Ramos (cell line): ENCODE measurements around the gene PIEZO2.

Source experiments
- in situ Hi-C: fragments of 300-500 bp; cut with MboI; formaldehyde crosslinking; loops from one replicate; pipeline ENCODE4 v1.14.3; 2022; ENCODE audit warnings: low sequenced_read_pairs; ENCODE audit not compliant: unreplicated experiment

Gene PIEZO2

DNA sequence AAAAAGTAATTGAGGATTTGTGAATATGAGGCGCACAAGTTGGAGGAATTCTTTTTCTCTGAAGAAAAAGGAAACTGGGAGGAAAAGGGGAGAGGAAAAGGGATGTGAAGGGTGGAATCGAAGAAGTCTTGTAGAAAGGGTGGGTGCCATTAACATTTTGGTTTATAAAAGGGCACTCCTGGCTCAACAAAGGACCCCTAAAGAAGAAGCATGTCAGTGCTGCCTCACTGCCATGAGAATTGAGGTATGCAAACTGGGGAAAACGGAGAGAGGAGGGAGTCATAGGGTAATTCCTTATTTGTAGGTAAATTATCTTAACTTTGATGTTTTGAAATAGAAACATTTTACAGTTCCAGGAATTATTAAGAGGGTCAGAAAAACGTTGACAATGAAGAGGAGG is 416.4 kb downstream of the PIEZO2 start:
- in situ Hi-C loops = no loop called here

GRCh38 chr18:10727477-10727876 is 421.9 kb downstream of the PIEZO2 start:
- in situ Hi-C loops = no loop called here

DNA sequence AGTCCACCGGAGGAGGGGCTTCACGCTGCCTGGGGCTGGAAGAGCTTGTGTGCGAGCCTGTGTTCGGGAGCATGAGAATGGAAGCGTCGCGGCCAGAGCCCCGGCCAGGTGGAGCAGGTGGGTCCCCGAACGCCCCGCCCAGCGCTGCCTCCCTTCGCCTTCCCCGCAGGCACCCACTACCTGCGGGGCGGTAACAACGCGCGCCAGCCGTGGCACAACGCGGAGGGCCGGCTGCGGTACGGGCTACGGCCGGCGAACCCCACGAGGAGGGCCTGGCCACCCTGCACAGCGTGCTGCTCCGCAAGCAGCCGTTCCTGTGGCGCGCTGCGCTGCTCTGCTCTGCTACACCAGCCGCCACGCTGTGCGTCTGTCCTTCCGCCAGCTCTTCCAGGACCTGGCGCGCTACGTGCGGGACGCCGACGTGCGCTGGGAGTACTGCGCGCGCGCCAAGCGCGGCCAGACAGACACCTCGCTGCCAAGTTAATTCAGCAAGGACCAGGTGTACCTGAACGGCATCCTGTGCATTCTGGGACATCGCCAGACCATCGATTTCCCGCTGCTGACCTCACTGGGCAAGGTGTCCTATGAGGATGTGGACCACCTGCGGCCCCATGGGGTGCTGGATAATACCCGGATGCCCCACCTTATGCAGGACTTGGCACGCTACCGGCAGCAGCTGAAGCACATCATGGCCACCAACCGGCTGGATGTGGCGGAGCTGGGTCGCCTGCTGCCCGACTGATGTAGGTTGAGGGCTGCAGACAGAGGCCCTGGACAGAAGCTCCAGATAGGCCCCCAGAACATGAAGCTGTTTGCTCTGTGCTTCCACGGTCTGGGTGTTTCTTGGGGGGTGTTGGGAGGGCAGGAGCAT is 422.9 kb downstream of the PIEZO2 start:
- in situ Hi-C loops = no loop called here

DNA sequence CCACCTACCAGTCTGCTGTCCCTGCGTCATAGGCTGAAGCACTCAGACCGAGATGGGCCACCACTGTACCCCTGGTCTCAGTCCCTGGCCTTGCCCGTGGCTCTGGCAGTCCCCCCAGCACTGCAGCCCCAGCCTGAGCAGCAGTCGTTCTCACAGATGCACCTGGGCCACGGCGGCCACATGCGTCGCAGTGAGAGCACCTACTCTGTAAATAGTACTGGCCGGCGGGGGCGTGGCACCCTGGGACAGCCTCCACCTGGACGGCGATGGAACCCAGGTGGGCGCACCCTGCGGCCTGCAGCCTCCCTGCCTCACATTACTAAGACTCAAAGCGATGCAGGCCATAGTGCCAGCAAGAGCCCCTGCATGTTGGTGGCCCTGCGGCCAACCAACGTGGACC is 424.7 kb downstream of the PIEZO2 start:
- in situ Hi-C loops = no loop called here

DNA sequence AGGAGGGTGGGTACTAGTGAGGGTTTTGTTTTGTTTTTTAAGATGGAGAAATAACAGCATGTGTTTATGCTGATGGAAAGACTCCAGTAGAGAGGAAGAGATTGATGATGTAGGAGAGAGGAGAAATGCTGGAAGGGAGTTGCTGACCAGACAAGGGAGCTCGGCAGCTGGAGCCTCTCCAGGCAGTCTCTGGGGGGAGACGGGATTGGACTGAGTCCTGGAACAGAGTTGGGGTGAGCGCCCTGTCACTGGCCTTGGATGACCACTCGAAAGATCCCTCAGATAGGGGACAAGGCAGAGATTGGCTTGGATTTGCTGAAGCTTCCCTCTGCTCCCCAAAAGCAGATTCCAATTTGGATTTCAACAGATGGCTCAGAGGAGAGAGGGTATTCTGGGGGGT is 425.9 kb downstream of the PIEZO2 start:
- in situ Hi-C loops = no loop called here

DNA sequence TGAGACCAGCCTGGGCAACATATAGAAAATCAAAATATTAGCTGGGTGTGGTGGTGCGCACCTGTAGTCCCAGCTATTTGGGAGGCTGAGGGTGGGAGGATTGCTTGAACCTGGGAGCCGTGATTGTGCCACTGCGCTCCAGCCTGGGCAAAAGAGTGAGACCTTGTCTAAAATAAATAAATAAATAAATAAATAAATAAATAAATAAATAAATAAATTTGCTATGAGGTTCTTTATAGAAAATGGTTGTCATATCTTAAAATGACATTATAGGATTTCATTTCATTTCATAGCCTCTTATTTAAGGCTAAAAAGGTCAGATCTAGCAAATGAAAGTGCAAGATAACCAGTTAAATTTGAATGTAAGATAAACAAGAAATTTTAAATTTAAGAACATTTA is 430.6 kb downstream of the PIEZO2 start:
- in situ Hi-C loops = no loop called here

GRCh38 chr18:10715791-10716190 is 433.6 kb downstream of the PIEZO2 start:
- in situ Hi-C loops = no loop called here

GRCh38 chr18:10713409-10713808 is 436.0 kb downstream of the PIEZO2 start:
- in situ Hi-C loops = no loop called here

- in situ Hi-C loops = no loop called here
These were observed 442.1 kb downstream of the PIEZO2 start for GRCh38 chr18:10707294-10707693.

DNA sequence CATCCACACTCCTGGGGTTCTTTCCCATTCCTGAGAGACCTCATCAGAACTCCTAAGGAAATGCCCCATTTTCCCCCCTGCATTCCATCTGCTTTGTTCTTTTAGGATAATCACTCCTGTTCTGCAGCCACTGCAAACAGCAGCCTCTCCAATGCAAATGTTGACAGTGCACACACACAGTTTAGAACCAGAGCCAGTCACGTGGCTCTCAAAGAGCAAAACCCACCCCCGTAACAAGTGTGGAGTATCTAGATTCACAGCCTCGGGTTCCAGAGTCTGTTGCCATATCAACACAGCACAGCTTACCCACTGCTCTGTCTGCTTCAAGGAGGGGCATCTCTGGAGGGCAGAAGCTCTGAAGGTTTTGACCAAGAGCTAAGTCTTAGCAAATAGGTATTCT is 443.6 kb downstream of the PIEZO2 start:
- in situ Hi-C loops = no loop called here

DNA sequence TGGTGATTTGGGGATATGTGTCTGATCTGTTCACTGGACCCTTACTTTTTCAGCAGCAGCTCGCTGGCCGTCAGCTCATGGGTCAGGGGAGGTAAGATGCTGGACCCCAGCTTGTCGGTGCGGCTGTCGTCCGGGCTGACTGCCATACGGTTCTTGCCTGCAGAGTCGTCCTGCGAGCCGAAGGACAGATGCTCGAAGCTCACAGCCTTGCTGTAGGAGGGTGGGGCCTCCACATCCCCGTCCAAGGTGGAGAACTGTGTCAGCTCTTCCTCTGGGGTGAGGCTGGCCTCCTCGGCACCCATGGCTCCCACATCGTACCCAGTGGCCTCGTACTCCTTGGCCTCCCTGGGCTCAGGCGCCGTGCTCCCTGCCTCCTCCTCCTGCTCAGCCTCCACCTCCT is 444.1 kb downstream of the PIEZO2 start:
- in situ Hi-C loops = no loop called here

GRCh38 chr18:10702206-10702605 is 447.2 kb downstream of the PIEZO2 start:
- in situ Hi-C loops = no loop called here

DNA sequence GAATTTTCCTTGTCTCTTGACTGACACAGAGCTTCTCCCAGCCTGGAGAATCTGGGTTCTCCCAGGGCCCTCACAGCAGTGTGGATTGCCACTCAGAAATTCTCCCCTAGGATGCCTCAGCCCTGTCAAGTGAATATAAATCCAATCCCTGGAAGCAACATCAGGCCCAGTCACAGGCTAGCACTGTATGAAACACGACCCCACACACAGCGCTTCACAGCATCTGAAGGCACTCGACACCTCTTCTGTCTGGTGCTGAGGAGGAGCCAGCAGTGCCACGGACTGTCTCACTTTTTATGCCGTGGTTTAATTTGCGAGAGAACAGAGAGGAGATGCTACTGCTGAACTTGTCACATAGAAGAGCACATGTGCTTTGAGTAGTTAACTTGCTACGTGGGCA is 459.0 kb downstream of the PIEZO2 start:
- in situ Hi-C loops = no loop called here

DNA sequence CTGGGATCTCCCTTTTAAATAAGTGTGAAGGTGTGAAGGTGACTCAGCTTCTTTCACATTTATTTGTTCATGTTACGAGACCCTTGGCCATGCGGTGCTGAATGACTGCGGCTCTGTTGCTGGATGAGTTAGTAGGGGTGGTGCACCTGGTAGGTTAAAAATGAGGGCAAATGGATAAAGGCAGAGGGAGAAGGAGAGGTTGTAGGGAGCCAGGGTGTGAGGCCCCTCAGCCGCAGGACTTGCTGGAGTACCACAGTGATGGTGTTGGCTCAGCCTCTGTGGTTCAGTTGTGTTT is 459.4 kb downstream of the PIEZO2 start:
- in situ Hi-C loops = no loop called here

GRCh38 chr18:10689236-10690034 is 459.9 kb downstream of the PIEZO2 start:
- in situ Hi-C loops = no loop called here

DNA sequence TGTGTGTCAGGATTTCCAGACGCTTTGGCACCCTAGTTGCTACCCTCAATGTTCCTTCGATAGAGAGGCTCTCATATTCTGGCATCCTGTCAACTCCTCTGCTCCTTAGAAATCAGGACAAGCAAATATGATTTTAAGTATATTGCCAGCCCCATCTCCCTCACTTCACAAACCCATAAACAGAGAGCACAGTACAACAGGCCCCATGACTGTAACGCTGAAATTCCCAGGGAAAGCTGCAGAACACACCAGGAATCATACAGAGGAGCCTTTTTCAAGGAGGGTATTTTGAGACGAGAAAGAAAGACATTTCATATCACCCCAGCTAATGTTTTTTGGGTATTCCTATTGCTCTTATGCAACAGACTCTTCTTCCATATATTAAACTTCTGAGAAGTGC is 460.6 kb downstream of the PIEZO2 start:
- in situ Hi-C loops = no loop called here

DNA sequence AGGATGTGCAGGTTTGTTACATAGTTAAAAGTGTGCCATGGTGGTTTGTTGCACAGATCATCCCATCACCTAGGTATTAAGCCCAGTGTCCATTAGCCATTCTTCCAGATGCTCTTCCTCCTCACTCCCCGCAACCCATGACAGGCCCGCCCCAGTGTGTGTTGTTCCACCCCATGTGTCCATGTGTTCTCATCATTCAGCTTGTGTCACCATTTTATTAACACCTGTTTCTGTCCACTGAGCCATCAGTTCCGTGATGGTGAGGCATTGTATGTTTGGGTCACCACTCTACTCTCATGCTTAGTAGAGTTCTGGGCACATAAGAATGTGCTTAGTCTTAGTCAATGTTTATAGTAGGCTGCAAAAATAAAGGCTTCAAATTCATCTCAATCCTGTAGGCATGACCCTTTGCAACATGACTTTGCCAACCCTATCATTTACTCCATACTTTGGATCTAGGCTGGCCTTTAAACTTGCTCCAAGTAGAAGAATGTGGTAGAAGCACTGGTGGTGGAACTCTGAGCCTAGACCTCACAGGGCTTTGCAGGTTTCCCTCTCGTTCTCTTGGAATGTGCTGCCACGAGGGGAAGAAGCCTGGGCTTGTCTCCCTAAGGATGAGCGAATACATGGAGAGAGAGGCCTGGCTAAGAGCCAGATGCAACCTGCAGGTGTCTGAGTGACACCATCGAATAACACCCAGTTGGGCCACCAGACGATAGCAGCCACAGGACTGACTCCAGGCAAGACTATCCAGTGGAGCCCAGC is 462.0 kb downstream of the PIEZO2 start:
- in situ Hi-C loops = no loop called here

DNA sequence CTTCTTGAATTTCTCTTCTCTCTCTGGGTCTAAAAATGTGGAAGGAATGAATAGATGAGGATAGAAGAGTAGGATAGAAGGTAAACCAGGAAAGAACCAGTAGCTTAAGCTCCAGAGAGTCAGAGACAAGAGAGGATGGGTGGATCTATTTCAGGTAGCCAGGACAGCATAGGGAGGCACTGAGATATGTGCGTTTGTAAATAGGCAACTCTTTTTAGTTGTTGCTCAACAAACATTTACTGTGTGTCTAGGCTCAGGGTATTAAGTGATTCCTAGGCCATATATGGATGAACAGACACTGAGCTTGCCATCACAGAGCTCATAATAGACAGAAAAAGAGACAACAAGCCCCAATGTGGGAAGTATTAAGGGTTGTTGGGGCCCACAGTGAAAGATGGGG is 463.1 kb downstream of the PIEZO2 start:
- in situ Hi-C loops = no loop called here

- in situ Hi-C loops = no loop called here
These were observed 463.9 kb downstream of the PIEZO2 start for GRCh38 chr18:10685484-10685883.

DNA sequence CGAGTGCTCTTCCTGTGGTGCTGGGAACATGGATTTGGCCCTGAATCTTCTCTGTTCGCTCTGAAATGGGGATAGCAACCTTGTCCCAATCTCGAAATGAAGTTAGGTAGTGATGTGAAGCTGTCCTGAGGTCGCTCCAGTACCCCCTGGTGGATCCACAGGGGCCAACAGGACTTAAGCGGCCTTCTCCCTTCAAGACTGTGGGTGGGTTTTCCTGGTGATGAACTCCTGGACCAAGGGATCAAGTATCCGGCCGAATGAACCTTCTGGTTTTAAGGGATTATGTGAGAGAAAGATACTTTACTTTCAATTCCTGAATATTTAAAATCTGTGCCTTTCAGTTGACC is 467.0 kb downstream of the PIEZO2 start:
- in situ Hi-C loops = no loop called here
